ENCODE data around the gene AKAP6. TPM values are rescaled to one million over a fixed set of nuclear protein-coding genes. Genes with fewer than 3 reads are reported as not detected.

The AKAP6 gene
- total RNA-seq, 1 experiment from 2014 or later, result 2.7 TPM

DNA sequence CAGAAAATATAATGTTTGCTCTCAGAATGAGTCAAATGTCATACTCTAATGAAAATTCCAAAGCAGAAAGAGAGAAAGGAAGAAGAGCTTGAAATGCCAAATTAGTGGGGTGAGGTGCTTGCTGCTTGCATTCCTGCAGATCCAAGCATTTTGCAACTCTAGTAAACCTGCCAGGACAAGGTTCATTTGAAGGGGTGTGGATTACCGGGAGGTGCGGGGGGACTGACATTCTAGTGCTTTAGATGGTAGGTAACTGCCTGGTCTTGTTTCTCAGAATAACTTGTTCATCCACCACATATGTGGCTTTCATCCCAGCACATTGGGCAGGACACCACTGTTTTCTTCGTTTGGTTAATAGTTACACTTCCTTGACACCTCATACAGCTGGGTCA lies 144.4 kb downstream of the AKAP6 start:
- DNase-seq (ENCODE audit: extremely low read depth, low read depth), result no peak

- no peak for DNase-seq (ENCODE audit: extremely low read depth, low read depth)
Measured at GRCh38 chr14:32474478-32475195, 145.5 kb downstream of the AKAP6 start.

GRCh38 chr14:32476532-32476931 lies 147.4 kb downstream of the AKAP6 start:
- no peak for DNase-seq (ENCODE audit: extremely low read depth, low read depth)

- DNase-seq (ENCODE audit: extremely low read depth, low read depth), result no peak
Measured at GRCh38 chr14:32477396-32477795, 148.3 kb downstream of the AKAP6 start.

- DNase-seq (ENCODE audit: extremely low read depth, low read depth), result no peak
Measured at GRCh38 chr14:32478050-32478449, 149.0 kb downstream of the AKAP6 start.

DNA sequence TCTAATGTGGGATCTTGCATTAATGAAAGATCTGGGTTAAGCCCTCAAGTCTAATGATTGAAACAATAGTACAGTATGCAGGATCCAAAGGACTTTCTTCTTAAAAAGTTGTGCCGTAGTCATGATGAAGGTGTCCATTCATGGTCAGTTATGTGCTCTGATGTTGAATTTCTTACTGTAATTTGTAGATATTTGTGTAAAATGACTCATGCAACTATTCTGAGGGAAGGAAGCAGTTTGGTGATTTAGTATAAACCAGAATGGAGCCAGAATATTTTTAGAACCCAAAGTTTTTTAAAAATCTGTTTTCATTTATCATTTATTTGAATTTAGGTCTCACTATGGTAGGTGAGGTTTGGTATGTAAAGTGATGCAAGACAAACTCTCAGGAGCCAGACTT lies 151.2 kb downstream of the AKAP6 start:
- DNase-seq (ENCODE audit: extremely low read depth, low read depth), result no peak

- no peak for DNase-seq (ENCODE audit: extremely low read depth, low read depth)
Measured at GRCh38 chr14:32481707-32482106, 152.6 kb downstream of the AKAP6 start.

GRCh38 chr14:32491416-32492016 lies 162.4 kb downstream of the AKAP6 start:
- no peak for DNase-seq (ENCODE audit: extremely low read depth, low read depth)

- DNase-seq (ENCODE audit: extremely low read depth, low read depth), result no peak
Measured at GRCh38 chr14:32492457-32492856, 163.4 kb downstream of the AKAP6 start.

GRCh38 chr14:32494609-32495434 lies 165.7 kb downstream of the AKAP6 start:
- no peak for DNase-seq (ENCODE audit: extremely low read depth, low read depth)

GRCh38 chr14:32495435-32495734 lies 166.3 kb downstream of the AKAP6 start:
- no peak for DNase-seq (ENCODE audit: extremely low read depth, low read depth)

DNA sequence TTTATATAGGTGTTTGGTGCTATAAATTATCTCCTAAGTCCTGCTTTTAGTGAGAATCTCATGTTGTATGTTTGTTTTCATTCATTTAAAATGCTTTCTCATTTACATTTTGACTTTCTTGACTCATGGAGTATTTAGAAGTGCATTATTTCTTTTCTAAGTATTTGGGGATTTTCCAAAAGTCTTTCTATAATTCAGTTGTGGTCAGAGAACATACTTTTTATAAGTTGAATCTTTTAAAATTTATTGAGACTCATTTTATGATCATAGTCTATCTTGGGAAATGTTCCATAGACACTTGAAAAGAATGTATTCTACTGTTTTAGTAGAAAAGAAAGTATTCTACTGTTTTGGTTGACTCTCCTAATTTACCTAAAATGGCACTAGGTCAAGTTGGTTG lies 168.2 kb downstream of the AKAP6 start:
- DNase-seq (ENCODE audit: extremely low read depth, low read depth), result no peak

DNA sequence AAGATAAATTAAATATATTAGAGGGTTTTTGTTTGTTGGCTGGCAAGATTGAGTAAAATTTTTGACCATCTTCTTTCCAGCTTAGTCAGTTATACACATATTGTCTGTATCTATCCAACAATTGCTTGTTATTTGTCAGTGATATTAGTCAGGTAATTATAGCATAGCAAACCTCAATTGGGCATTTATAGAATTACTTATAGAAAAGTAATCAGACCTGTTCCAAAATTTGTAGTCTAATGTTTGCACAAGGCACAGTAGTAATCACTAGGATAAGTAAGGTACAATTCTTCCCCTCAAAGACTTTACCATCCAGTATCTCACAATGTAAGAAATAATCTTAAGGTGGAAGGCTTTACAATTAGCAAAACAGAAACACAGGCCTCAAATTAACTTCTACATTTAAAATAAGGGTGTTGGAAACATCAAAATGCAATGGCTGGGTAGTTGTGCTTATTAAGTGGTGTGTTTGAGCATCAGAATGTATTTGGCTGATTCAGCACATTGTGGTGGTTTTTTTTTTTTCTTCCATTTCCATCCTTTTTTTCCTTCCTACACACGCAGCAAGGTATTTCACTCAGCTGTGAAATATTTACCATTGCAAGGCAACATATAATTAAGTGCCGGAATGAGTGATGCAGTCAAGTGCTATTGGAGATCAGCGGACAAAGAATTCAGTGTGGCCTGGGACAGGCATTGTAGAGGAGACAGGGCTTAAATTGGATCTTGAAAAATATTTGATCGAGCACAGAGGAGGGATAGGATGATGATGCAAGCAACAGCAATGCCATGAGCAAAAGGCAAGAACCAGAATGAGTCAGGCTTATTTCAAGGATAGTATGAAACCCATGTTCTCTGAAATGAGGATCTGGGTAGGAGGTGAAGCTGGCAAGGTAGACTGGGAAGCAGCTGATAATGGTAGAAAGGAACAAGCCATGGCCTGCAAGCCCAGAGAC lies 178.2 kb downstream of the AKAP6 start:
- DNase-seq (ENCODE audit: extremely low read depth, low read depth), result peak; percentile 90

GRCh38 chr14:32508281-32508680 lies 179.2 kb downstream of the AKAP6 start:
- peak; percentile 31 for DNase-seq (ENCODE audit: extremely low read depth, low read depth)

- DNase-seq (ENCODE audit: extremely low read depth, low read depth), result peak; percentile 92
Measured at GRCh38 chr14:32509632-32510187, 180.6 kb downstream of the AKAP6 start.

DNA sequence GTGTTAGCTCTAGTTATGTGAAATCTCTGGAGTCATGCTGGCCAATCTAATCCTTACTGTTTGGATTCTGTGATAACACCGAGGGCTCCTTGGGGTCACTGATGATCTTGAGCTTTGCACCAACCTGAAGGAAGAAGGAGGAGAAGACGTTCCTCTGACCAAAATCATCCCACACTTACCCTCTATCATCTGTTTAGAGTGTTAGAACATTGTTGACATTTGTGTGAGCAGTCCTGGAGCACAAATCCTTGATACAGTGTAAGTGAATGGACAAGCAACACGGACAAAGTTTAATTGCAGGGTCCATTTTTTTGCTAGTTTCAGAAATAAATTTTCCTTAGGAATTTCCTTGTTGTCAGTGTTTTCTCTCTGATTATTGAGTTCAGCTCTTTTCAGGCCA lies 181.7 kb downstream of the AKAP6 start:
- DNase-seq (ENCODE audit: extremely low read depth, low read depth), result no peak

DNA sequence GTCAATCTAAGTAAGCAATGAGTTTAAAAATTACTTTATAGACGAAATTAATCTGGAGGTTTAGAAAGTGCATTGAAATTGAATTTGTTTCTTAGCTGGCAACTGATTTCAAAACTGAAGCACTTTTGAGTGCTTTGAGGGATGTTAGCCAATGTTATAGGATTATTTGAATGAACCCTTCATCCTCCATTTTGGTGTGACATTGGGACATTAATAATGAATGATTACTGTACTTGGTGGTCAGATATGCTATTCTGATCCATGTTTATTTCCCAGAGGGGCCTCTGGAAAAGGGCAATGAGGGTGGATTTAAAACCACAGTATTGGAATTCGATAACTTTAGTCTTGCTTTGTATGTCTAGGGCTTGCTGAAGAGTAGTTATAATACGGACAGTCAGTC lies 183.2 kb downstream of the AKAP6 start:
- DNase-seq (ENCODE audit: extremely low read depth, low read depth), result no peak

GRCh38 chr14:32512813-32513212 lies 183.7 kb downstream of the AKAP6 start:
- no peak for DNase-seq (ENCODE audit: extremely low read depth, low read depth)

DNA sequence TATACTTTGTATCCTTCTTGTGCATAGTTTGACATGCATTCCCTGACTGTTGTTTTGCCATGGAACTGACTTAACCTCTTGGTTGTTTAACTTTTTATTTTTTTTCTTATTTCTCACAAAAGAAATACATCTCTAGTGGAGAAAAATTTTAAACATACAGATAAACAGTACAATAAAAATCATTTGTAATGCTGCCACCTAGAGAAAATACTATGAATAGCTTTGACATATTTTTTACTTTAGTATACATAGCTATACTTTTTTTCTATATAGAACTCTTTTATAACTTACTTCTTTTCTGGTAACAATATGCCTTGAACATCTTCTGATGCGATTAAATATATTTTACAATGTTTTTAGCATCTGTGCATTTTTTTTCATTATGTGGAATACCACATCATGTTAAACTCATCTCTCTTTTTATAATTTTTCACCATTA lies 184.5 kb downstream of the AKAP6 start:
- DNase-seq (ENCODE audit: extremely low read depth, low read depth), result no peak

DNA sequence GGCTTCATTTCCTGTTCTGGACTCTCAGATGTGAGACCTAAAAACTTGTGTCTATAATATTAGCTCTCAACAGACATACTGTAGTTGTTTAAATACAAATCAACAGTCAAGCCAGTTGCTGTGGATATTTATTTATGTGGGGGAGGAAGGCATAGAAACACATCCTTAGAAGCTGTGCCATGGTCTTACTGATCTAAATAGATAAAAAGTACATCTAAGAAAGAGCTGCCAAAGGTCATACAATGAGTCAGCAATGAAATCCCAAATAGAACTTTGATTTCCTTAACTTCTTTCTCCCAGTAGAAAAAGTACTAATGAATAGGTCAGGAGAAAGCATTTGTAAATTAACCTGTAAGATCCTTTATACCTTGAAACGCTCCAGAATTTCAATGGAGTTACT lies 185.1 kb downstream of the AKAP6 start:
- no peak for DNase-seq (ENCODE audit: extremely low read depth, low read depth)
